NCI-H2227 (cell line): ENCODE measurements around the gene DHDDS.
A peak's percentile ranks its signal among the peaks of the same experiment; 100 is the strongest.
"Not testable (repeated sequence)": the region's sequence is repeated elsewhere in the genome, so short reads cannot be mapped to it uniquely, and the experiment has no call there.

Source experiments
- DNase-seq: peaks from one replicate; lab custom pipeline; 2025; ENCODE audit not compliant: unreplicated experiment; lab: John Stamatoyannopoulos, UW

Gene DHDDS

GRCh38 chr1:26474818-26475217 lies 42.7 kb downstream of the DHDDS start:
- DNase-seq, result no peak

GRCh38 chr1:26475989-26476388 lies 43.9 kb downstream of the DHDDS start:
- no peak for DNase-seq

GRCh38 chr1:26476958-26477357 lies 44.8 kb downstream of the DHDDS start:
- no peak for DNase-seq

DNA sequence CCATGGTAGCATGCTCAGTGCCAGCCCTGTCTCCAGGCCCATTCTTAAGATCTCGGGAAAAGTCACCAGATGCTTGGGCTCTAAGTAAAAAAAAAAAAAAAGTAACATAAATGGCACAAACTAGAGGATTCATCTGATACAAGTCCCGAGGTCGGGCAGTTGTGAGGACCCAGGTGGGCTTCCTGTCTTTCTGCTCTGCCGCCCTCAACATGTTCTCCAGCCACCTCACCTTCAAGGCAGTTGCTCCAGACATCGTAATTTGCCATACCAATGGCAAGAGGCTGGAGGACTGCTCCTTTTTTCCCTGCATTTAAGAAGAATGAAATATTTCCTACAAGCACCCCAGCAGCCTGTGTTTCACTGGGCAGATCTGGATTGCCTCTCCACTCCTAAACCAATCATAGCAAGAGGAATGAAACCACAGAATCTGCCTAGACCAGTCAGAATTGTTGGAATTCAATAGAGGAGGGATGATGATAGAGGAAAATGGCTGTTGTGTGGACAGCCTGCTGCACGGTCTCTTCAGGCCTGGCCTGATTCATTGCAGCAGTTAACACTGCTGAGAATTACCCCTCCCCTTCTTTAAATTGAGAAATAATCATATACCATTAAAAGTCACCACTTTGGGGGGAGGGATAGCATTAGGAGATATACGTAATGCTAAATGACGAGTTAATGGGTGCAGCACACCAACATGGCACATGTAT lies 45.5 kb downstream of the DHDDS start:
- peak; percentile 53 for DNase-seq

- DNase-seq, result no peak
Observed at GRCh38 chr1:26478159-26478558, 46.0 kb downstream of the DHDDS start.

DNA sequence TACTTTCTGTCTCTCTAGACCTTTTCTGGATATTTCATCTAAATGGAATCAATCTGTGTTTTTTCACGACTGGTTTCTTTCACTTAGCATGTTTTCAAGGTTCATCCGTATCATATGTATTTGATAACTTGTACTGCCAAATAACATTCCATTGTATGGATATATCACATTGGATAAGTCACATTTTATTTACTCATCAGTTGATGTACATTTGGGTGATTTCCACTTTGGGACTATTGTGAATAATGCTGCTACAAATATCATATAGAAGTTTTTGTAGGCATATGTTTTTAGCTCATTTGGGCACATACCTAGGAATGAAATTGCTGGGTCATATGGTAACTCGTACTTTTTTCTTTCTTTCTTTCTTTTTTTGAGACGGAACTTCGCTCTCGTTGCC lies 46.9 kb downstream of the DHDDS start:
- no peak for DNase-seq

DNA sequence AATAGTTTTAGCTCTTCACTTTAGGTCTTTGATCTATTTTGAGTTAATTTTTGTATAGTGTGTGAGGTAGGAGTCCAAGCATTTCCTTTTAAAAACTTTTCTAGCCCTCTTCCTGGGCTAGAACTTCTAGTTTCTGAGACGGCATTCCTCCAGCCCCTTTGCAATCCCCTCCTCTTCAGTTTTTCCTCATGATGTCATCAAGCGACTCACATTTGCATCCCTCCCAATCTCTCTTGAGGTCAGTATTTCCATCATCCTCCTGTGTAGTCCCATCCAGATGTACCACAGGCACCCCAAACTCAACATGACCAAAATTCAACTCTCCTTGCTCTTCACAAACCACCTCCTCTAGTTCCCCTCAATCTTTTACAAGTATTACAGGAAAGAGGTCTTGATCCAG lies 50.8 kb downstream of the DHDDS start:
- no peak for DNase-seq

GRCh38 chr1:26483980-26484379 lies 51.9 kb downstream of the DHDDS start:
- no peak for DNase-seq

DNA sequence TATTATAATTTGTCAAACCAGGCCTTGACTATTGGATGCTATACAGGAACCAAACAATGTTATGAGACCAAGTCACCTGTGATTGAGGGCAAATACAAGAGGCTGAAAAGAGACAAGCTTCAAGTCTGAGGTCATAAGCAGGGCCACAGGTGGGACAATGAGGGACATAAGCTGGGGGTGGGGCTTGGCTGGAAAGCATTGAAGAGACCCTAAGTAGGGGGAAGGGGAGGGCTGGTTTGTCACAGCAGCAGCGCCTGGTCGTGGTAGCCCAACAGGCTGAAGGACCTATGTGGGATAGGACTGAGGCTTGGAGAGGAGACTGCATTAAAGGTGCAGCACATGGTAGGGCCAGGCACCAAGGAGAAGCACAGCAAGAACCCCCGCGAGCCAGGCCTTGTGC lies 58.0 kb downstream of the DHDDS start:
- DNase-seq, result no peak

GRCh38 chr1:26493267-26493666 lies 61.1 kb downstream of the DHDDS start:
- no peak for DNase-seq

GRCh38 chr1:26493938-26494337 lies 61.8 kb downstream of the DHDDS start:
- no peak for DNase-seq

DNA sequence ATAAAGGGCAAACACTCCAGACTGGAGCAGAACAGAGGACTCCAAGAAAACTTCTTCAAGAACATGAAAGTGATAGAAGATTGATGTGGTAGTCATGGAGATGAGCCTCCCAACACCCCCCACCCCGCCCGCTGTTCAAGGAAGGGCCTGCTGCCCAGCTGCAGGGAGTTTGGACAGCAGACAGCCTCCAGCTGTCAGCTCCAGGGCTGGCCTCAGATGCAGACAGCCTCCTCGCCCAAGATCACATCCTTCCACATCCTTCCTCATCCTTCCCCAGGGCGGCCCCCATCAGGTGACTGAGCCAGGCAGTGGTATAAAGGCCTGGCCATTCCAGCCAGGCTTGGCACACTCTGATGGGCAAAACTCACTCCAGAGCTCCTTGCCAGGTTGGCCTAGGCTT lies 64.7 kb downstream of the DHDDS start:
- DNase-seq, result no peak

DNA sequence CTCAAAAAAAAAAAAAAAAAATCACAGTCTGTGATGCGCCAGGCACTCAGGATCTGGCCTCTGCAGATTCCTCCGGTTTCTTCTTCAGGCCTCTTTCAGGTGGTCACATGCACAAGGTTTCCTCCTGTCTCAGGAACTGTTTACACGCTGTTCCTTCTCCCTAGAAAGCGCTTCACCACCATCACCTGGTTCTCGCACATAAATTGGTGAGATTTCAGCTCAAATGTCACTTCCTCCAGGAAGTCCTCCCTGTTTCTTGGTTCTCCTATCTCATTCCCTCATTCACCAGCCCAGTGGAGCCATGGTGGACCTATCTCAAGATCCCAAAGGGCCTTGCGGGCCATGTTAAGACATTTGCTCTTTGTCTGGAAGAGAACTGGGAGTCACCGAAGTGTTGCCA lies 66.8 kb downstream of the DHDDS start:
- no peak for DNase-seq

DNA sequence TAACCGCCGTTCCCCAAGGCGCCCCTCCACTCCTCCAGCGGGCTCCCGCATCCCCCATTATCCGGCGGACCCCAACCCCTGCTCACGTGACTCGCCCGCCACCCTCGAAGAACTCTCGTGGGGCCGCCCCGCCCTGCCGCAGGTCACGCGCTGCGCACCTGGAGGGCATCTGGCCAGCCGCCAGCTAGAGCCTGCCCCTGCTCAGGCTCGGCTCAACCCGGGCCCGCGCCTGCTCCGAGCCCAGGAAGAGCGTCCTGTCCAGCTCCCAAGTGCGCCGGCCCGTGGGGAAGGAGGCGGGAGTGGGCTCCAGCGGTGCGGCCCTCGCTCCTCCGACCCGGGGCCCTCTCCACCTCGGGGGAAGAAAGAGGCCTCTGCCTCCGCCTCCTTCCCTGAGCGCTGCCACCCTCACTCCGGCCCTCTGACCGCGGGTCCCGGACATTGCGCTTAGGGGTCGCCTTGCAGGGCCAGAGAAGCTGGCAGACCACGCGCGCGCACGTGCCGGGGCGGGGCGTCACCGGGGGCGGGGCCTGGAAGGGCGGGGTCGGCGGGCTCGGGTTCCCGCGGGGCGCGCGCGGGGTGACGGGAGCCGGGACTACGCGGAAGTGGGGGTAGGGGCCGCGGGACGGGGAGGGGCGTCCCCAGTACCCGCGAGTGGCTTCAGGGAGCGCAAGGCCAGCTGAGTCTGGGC lies 68.5 kb downstream of the DHDDS start:
- DNase-seq, result peak; percentile 91

DNA sequence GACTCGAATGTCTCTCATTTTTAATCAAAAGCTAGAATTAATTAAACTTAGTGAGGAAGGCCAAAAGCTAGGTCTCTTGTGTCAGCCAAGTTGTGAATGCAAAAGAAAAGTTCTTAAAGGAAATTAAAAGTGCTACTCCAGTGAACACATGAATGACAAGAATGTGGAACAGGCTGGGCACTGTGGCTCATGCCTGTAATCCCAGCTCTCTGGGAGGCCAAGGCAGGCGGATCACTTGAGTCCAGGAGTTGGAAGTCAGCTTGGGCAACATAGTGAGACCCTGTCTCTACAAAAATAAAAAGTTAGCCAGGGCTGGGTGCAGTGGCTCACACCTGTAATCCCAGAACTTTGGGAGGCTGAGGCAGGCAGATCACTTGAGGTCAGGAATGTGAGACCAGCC lies 78.6 kb downstream of the DHDDS start:
- DNase-seq, result not testable (repeated sequence)

- not testable (repeated sequence) for DNase-seq
Observed at GRCh38 chr1:26515836-26516235, 83.7 kb downstream of the DHDDS start.

GRCh38 chr1:26516987-26517765 lies 85.1 kb downstream of the DHDDS start:
- DNase-seq, result no peak

DNA sequence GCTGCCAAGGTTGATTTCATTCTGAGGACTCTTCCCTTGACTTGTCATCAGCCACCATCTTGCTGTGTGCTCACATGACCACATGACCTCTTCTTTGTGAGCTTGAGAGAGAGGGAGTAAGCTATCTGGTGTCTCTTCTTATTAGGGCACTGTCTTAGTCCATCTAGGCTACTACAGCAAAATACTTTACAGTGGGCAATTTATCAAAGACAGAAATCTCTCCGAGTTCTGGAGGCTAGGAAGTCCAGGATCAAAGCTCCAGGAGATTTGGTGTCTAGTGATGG lies 85.6 kb downstream of the DHDDS start:
- no peak for DNase-seq

GRCh38 chr1:26518355-26518754 lies 86.2 kb downstream of the DHDDS start:
- DNase-seq, result no peak

- no peak for DNase-seq
Observed at GRCh38 chr1:26520339-26520738, 88.2 kb downstream of the DHDDS start.
